GM23248 (cell line): ENCODE measurements around the gene PDE3A. TPM values are rescaled to one million over a fixed set of nuclear protein-coding genes. Genes with fewer than 3 reads are reported as not detected.

Source experiments
- DNase-seq: peaks from one replicate; pipeline ENCODE4 v3.0.0-alpha.2; 2015
- H2AFZ ChIP-seq: fragments of 200-600 bp; sonication (generic); 2 replicates; pipeline ENCODE4 v1.6.1; 2016; ENCODE audit warnings: antibody characterized with exemption
- H3F3A ChIP-seq: fragments of 200-600 bp; sonication (generic); 2 replicates; pipeline ENCODE4 v1.6.1; 2016; ENCODE audit warnings: mild to moderate bottlenecking, antibody characterized with exemption, mixed run types; ENCODE audit not compliant: insufficient read depth
- H3K27ac ChIP-seq: fragments of 200-600 bp; sonication (generic); 2 replicates; pipeline ENCODE4 v1.5.1; 2016; ENCODE audit warnings: mild to moderate bottlenecking
- H3K27me3 ChIP-seq: fragments of 200-600 bp; sonication (generic); replicated peaks from 2 replicates; pipeline ENCODE4 v1.6.1; 2016; ENCODE audit warnings: mild to moderate bottlenecking; ENCODE audit not compliant: insufficient read depth
- H3K36me3 ChIP-seq: fragments of 200-600 bp; sonication (generic); 2 replicates; pipeline ENCODE4 v1.6.1; 2016; ENCODE audit warnings: low read depth, mild to moderate bottlenecking
- H3K4me1 ChIP-seq: fragments of 200-600 bp; sonication (generic); 2 replicates; pipeline ENCODE4 v1.6.1; 2016; ENCODE audit warnings: mild to moderate bottlenecking; ENCODE audit not compliant: insufficient read depth
- H3K4me2 ChIP-seq: fragments of 200-600 bp; sonication (generic); one replicate; pipeline ENCODE4 v1.6.1; 2016; ENCODE audit warnings: mild to moderate bottlenecking; ENCODE audit not compliant: unreplicated experiment
- H3K4me3 ChIP-seq: fragments of 200-600 bp; sonication (generic); 2 replicates; pipeline ENCODE4 v1.5.1; 2016; ENCODE audit warnings: mild to moderate bottlenecking
- H3K79me2 ChIP-seq: fragments of 200-600 bp; sonication (generic); 2 replicates; pipeline ENCODE4 v1.6.1; 2016; ENCODE audit warnings: mild to moderate bottlenecking; ENCODE audit not compliant: insufficient read depth
- H3K9ac ChIP-seq: fragments of 200-600 bp; sonication (generic); 2 replicates; pipeline ENCODE4 v1.6.1; 2016; ENCODE audit warnings: mild to moderate bottlenecking
- H3K9me2 ChIP-seq: fragments of 200-600 bp; sonication (generic); 2 replicates; pipeline ENCODE4 v1.6.1; 2016; ENCODE audit warnings: mixed run types, mild to moderate bottlenecking, moderate library complexity; ENCODE audit not compliant: insufficient read depth
- H3K9me3 ChIP-seq: fragments of 200-600 bp; sonication (generic); one replicate; pipeline ENCODE4 v1.6.1; 2017; ENCODE audit warnings: low read depth
- H4K20me1 ChIP-seq: fragments of 200-600 bp; sonication (generic); 2 replicates; pipeline ENCODE4 v1.6.0; 2016; ENCODE audit not compliant: insufficient read depth
- EZH2 ChIP-seq: fragments of 200-600 bp; sonication (generic); IDR thresholded peaks from 2 replicates; pipeline ENCODE4 v1.6.1; 2018; ENCODE audit warnings: antibody characterized with exemption, mild to moderate bottlenecking; ENCODE audit not compliant: insufficient read depth, poor library complexity, severe bottlenecking
- EZH2phosphoT487 ChIP-seq: fragments of 200-600 bp; sonication (generic); IDR thresholded peaks from 2 replicates; pipeline ENCODE4 v1.6.1; 2018; ENCODE audit warnings: antibody characterized with exemption, moderate library complexity, mild to moderate bottlenecking, low read depth; ENCODE audit not compliant: insufficient read depth
- WGBS, 2 experiments: methylation state at CpG; one replicate each; pipeline ENCODE4 v1.1.6; 2015 to 2017; ENCODE audit warnings: low lambda C conversion rate in 2 of 2, low coverage in 1 of 2; ENCODE audit errors: missing lambda C conversion rate in 2 of 2; 5-methylcytosine and 5-hydroxymethylcytosine counted together
- in situ Hi-C: fragments of 300-500 bp; cut with MboI; formaldehyde crosslinking; loops from 2 replicates; pipeline ENCODE4 v1.15.0; 2020
- polyA plus RNA-seq: library from polyadenylated mRNA; unstranded; fragments of >200 nt; fragmentation: Nextera tagmentation; extraction: Ambion mirVana; gene quantifications from 2 replicates; pipeline ENCODE4 v1.2.1, GENCODE V29; 2016
- total RNA-seq: library from RNA; depleted of rRNA; stranded (reverse); fragments of >200 nt; shearing (Covaris generic); gene quantifications from 2 replicates; pipeline ENCODE4 v1.2.3, GENCODE V29; 2014

PDE3A gene
- total and polyA plus RNA-seq, 2 experiments from 2014 or later: 0.11 to 0.43 TPM

GRCh38 chr12:20656600-20656999, 288.3 kb downstream of the PDE3A start:
- Histone ChIP-seq H3K4me1 (no peaks in the 10 kb centered on the region), H3F3A (no peaks in the 10 kb centered on the region), H3K9me3 (no peaks in the 10 kb centered on the region), H3K36me3 (no peaks in the 10 kb centered on the region), H3K4me2 (no peak overlapping the region), H3K9ac (no peak overlapping the region), H3K4me3 (no peak overlapping the region), H3K79me2 (no peaks in the 10 kb centered on the region), H3K27ac (no peak overlapping the region), H4K20me1 (no peaks in the 10 kb centered on the region), H2AFZ (no peak overlapping the region), H3K9me2 (no peaks in the 10 kb centered on the region), H3K27me3 (no peaks in the 10 kb centered on the region)
- WGBS, 2 experiments: 0 to 10% methylated on average over 1 of the region's 1 CpG
- no peak for DNase-seq
- TF ChIP-seq EZH2phosphoT487 (no peak), EZH2 (no peak)
- in situ Hi-C loops: no loop called here

DNA sequence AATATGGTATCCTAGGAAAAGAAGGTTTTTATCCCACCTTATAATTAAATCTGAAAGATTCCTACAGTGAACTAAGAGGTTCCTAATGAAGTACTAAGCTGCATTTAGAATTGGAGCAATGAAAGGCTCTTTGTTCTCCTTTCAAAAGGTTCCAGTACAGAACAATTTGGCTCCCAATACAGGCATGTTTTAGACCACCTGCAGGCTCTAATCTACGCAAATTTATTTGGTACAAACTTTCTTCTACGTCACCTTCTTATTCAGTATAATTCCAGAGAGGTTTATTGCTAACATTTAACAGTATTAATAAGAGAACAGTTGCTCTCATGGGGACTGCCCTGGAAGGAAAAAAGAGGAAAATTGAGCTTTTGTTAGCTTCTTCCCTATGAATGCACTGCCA, 289.2 kb downstream of the PDE3A start:
- no peak for TF ChIP-seq EZH2phosphoT487
- TF ChIP-seq EZH2: no peak
- no peak overlapping the region for H2AFZ ChIP-seq
- H3K4me2 ChIP-seq: no peak overlapping the region
- whole genome bisulfite sequencing, 2 experiments: 40 to 48% methylated on average over 2 of the region's 2 CpGs
- H3K27ac ChIP-seq: no peak overlapping the region
- no peak overlapping the region for H3K9ac ChIP-seq
- no peak overlapping the region for H3K4me3 ChIP-seq
- no peaks in the 10 kb centered on the region for H3K27me3 ChIP-seq
- H4K20me1 ChIP-seq: no peaks in the 10 kb centered on the region
- in situ Hi-C loops: no loop called here
- no peaks in the 10 kb centered on the region for H3K36me3 ChIP-seq
- no peaks in the 10 kb centered on the region for H3K79me2 ChIP-seq
- no peak for DNase-seq
- no peaks in the 10 kb centered on the region for H3F3A ChIP-seq
- H3K4me1 ChIP-seq: no peaks in the 10 kb centered on the region
- H3K9me2 ChIP-seq: no peaks in the 10 kb centered on the region
- no peaks in the 10 kb centered on the region for H3K9me3 ChIP-seq

DNA sequence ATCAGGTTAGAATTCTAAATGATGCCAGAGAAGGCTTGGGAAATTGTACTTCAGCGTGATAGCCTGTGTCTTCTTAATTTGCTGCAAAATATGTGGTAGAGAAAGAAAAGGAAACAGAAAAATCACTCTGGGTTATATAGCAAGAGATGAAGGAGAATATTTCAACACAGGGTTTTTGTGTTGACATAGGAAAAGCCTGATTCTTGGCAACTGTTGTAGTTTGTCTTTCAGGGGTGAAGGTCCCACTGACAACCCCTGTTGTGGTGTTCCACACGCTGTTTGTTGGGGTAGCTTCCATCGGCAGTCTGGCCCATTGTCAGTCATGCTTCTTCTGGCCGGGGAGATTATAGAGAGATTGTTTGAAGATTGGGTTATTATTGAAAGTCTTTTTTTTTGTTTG, 313.0 kb downstream of the PDE3A start:
- H3K36me3 ChIP-seq: no peaks in the 10 kb centered on the region
- H3K9me3 ChIP-seq: no peaks in the 10 kb centered on the region
- no peaks in the 10 kb centered on the region for H3K79me2 ChIP-seq
- H3K4me2 ChIP-seq: no peak overlapping the region
- H3K4me3 ChIP-seq: no peak overlapping the region
- no peaks in the 10 kb centered on the region for H3K27me3 ChIP-seq
- H2AFZ ChIP-seq: no peak overlapping the region
- no peaks in the 10 kb centered on the region for H3K4me1 ChIP-seq
- TF ChIP-seq EZH2phosphoT487: no peak
- in situ Hi-C loops: no loop called here
- no peaks in the 10 kb centered on the region for H3K9me2 ChIP-seq
- H4K20me1 ChIP-seq: no peaks in the 10 kb centered on the region
- no peak overlapping the region for H3K9ac ChIP-seq
- DNase-seq: no peak
- WGBS, 2 experiments: 60 to 62% methylated on average over 4 of the region's 4 CpGs
- H3K27ac ChIP-seq: no peak overlapping the region
- no peaks in the 10 kb centered on the region for H3F3A ChIP-seq

GRCh38 chr12:20695232-20695631, 326.9 kb downstream of the PDE3A start, which contains the start of gene SLCO1C1:
Gene SLCO1C1, plus strand, starts transcription at chr12:20695332. Its CDS starts 4,245 bp downstream, at chr12:20699577.
- Histone ChIP-seq H3K36me3 (no peaks in the 10 kb centered on the region), H2AFZ (no peak within 1 kb of the TSS), H3K9me3 (no peaks in the 10 kb centered on the region), H3K27me3 (peaks cover 8% of the 10 kb centered on the region; the same call in 1 of the 2 replicates), H3K9ac (no peak within 1 kb of the TSS), H3K4me2 (no peak within 1 kb of the TSS), H3K4me3 (no peak within 1 kb of the TSS), H3K4me1 (no peaks in the 10 kb centered on the region), H3K79me2 (no peaks in the 10 kb centered on the region), H3K9me2 (no peaks in the 10 kb centered on the region), H3F3A (no peaks in the 10 kb centered on the region), H3K27ac (no peak within 1 kb of the TSS), H4K20me1 (no peaks in the 10 kb centered on the region)
- 23 to 24% methylated on average over 6 of the region's 6 CpGs for WGBS, 2 experiments
- in situ Hi-C loops: no loop called here
- no peak for TF ChIP-seq EZH2phosphoT487
- no peak for TF ChIP-seq EZH2
- no peak for DNase-seq
